PC-9 (cell line): ENCODE data around the gene RBM15B. TPM values are rescaled to one million over a fixed set of nuclear protein-coding genes. Genes with fewer than 3 reads are reported as not detected.
A peak's percentile ranks its signal among the peaks of the same experiment; 100 is the strongest.

ENCODE experiments used
- BruUV-seq: library from RNA; stranded (reverse); fragments of 400-500 nt; replicated peaks from 2 replicates; lab custom pipeline; 2021; lab: Mats Ljungman, UMichigan
- CTCF ChIA-PET: fragments of 300-600 bp; sonication (Branson Sonifier 250); formaldehyde crosslinking; loops from one replicate; lab custom pipeline; 2022; ENCODE audit warnings: antibody characterized with exemption; lab: Charles Lee
- POLR2A ChIA-PET: fragments of 300-600 bp; sonication (Branson Sonifier 250); formaldehyde crosslinking; loops from one replicate; lab custom pipeline; 2022; ENCODE audit warnings: antibody characterized with exemption; ENCODE audit not compliant: unreplicated experiment; lab: Charles Lee
- DNase-seq, 2 experiments: peaks; one replicate each; pipeline versions ENCODE4 v3.0.0 to v3.0.0-alpha.2; 2015 to 2022; ENCODE audit warnings: mixed read lengths in 1 of 2
- H2AFZ ChIP-seq: fragments of 200-600 bp; sonication (generic); 2 replicates; pipeline ENCODE4 v1.8.1; 2017; ENCODE audit warnings: antibody characterized with exemption
- H3F3A ChIP-seq: fragments of 200-600 bp; sonication (generic); 2 replicates; pipeline ENCODE4 v1.8.1; 2017; ENCODE audit warnings: antibody characterized with exemption, mild to moderate bottlenecking, low read depth; ENCODE audit not compliant: insufficient read depth
- H3K27ac ChIP-seq: fragments of 200-600 bp; sonication (generic); 2 replicates; pipeline ENCODE4 v1.6.1; 2016; ENCODE audit warnings: mixed run types
- H3K27me3 ChIP-seq: fragments of 200-600 bp; sonication (generic); 2 replicates; pipeline ENCODE4 v1.6.1; 2016; ENCODE audit warnings: low read depth, mixed run types; ENCODE audit not compliant: insufficient read depth
- H3K36me3 ChIP-seq: fragments of 200-600 bp; sonication (generic); 2 replicates; pipeline ENCODE4 v1.6.1; 2016; ENCODE audit warnings: low read depth, mixed run types
- H3K4me1 ChIP-seq: fragments of 200-600 bp; sonication (generic); replicated peaks from 2 replicates; pipeline ENCODE4 v1.6.1; 2016; ENCODE audit warnings: mixed run types; ENCODE audit not compliant: insufficient read depth
- H3K4me2 ChIP-seq: fragments of 200-600 bp; sonication (generic); 2 replicates; pipeline ENCODE4 v1.6.1; 2017; ENCODE audit warnings: mixed run types
- H3K4me3 ChIP-seq: fragments of 200-600 bp; sonication (generic); 2 replicates; pipeline ENCODE4 v1.6.1; 2016; ENCODE audit warnings: mixed run types
- H3K79me2 ChIP-seq: fragments of 200-600 bp; sonication (generic); 2 replicates; pipeline ENCODE4 v1.6.1; 2017; ENCODE audit warnings: low read depth, mixed run types
- H3K9me2 ChIP-seq: fragments of 200-600 bp; sonication (generic); 2 replicates; pipeline ENCODE4 v1.8.1; 2017; ENCODE audit warnings: mild to moderate bottlenecking; ENCODE audit not compliant: insufficient read depth
- H3K9me3 ChIP-seq: fragments of 200-600 bp; sonication (generic); 2 replicates; pipeline ENCODE4 v1.8.1; 2016; ENCODE audit warnings: low read depth; ENCODE audit not compliant: insufficient read depth
- H4K20me1 ChIP-seq: fragments of 200-600 bp; sonication (generic); 2 replicates; pipeline ENCODE4 v1.8.1; 2017; ENCODE audit not compliant: insufficient read depth
- CTCF ChIP-seq: fragments of 200-600 bp; sonication (generic); conservative IDR thresholded peaks from 2 replicates; pipeline ENCODE4 v1.6.1; 2017; ENCODE audit warnings: mixed run types, antibody characterized with exemption, mild to moderate bottlenecking, moderate library complexity
- EZH2 ChIP-seq: fragments of 200-600 bp; sonication (generic); IDR thresholded peaks from 2 replicates; pipeline ENCODE4 v1.8.0; 2017; ENCODE audit warnings: antibody characterized with exemption, low read depth
- intact Hi-C: fragments of 100-400 bp; cut with micrococcal nuclease; formaldehyde crosslinking; loops from one replicate; pipeline ENCODE4 v1.10.0; 2022; ENCODE audit not compliant: unreplicated experiment
- total RNA-seq: library from RNA; stranded (reverse); gene quantifications from 2 replicates; pipeline ENCODE4 v1.2.3, GENCODE V29; 2021

The RBM15B gene
- total RNA-seq, 1 experiment from 2014 or later = 29.4 TPM

- TF ChIP-seq EZH2 (no peak), CTCF (no peak)
- Histone ChIP-seq H3K4me1 (0 out of 2 replicates have a peak, but pooled peaks cover 6% of the 10 kb centered on the region), H3K4me3 (no peak overlapping the region), H3K27me3 (no peaks in the 10 kb centered on the region), H3F3A (no peaks in the 10 kb centered on the region), H3K79me2 (peaks cover 10% of the 10 kb centered on the region), H3K9me3 (no peaks in the 10 kb centered on the region), H4K20me1 (no peaks in the 10 kb centered on the region), H3K9me2 (no peaks in the 10 kb centered on the region), H2AFZ (no peak overlapping the region), H3K36me3 (no peaks in the 10 kb centered on the region), H3K27ac (no peak overlapping the region), H3K4me2 (no peak overlapping the region)
- DNase-seq = peak in 1 of 2 experiments; percentile 29
- CTCF ChIA-PET = interaction anchor here (0.5 kb wide), 1 partner anchor 703 kb away, joined by 3 read pairs; no protein-coding TSS in a partner anchor
- POLR2A ChIA-PET = no interaction called here
- intact Hi-C loops = no loop called here
- no TSS peak for BruUV-seq
Measured at GRCh38 chr3:51379301-51379700, 11.8 kb upstream of the RBM15B start.

- TF ChIP-seq CTCF (no peak), EZH2 (no peak)
- 0 out of 2 replicates have a peak, but pooled peaks cover 6% of the 10 kb centered on the region for H3K4me1 ChIP-seq
- ChIA-PET CTCF (no interaction called here), POLR2A (interaction anchor here (0.6 kb wide), 1 partner anchor 882 kb away, joined by 5 read pairs; no protein-coding TSS in a partner anchor)
- H2AFZ ChIP-seq = no peak overlapping the region
- H3K27ac ChIP-seq = no peak overlapping the region
- H3K79me2 ChIP-seq = peaks cover 14% of the 10 kb centered on the region
- no peak for DNase-seq
- no peak overlapping the region for H3K4me2 ChIP-seq
- BruUV-seq = no TSS peak
- no peaks in the 10 kb centered on the region for H3K27me3 ChIP-seq
- H3K9me2 ChIP-seq = no peaks in the 10 kb centered on the region
- no peaks in the 10 kb centered on the region for H3F3A ChIP-seq
- H3K9me3 ChIP-seq = no peaks in the 10 kb centered on the region
- H3K4me3 ChIP-seq = no peak overlapping the region
- no peaks in the 10 kb centered on the region for H4K20me1 ChIP-seq
- H3K36me3 ChIP-seq = no peaks in the 10 kb centered on the region
- intact Hi-C loops = no loop called here
Measured at GRCh38 chr3:51379746-51380455, 11.2 kb upstream of the RBM15B start.

GRCh38 chr3:51380601-51381332, 10.3 kb upstream of the RBM15B start:
- Histone ChIP-seq H4K20me1 (no peaks in the 10 kb centered on the region), H3K4me3 (no peak overlapping the region), H3K27me3 (no peaks in the 10 kb centered on the region), H3K4me1 (0 out of 2 replicates have a peak, but pooled peaks cover 6% of the 10 kb centered on the region), H3K79me2 (peaks cover 18% of the 10 kb centered on the region), H3F3A (no peaks in the 10 kb centered on the region), H3K9me3 (no peaks in the 10 kb centered on the region), H3K4me2 (no peak overlapping the region), H3K27ac (no peak overlapping the region), H3K36me3 (no peaks in the 10 kb centered on the region), H2AFZ (no peak overlapping the region), H3K9me2 (no peaks in the 10 kb centered on the region)
- intact Hi-C loops = no loop called here
- ChIA-PET POLR2A (interaction anchor here (0.6 kb wide), 1 partner anchor 882 kb away, joined by 5 read pairs; no protein-coding TSS in a partner anchor), CTCF (no interaction called here)
- no TSS peak for BruUV-seq
- no peak for TF ChIP-seq EZH2
- no peak for TF ChIP-seq CTCF
- peak in 1 of 2 experiments; percentile 15 for DNase-seq
